Right atrium auricular region (tissue), 2 donors: ENCODE data around the gene GEMIN7. TPM values are rescaled to one million over a fixed set of nuclear protein-coding genes. Genes with fewer than 3 reads are reported as not detected.
A peak's percentile ranks its signal among the peaks of the same experiment; 100 is the strongest.
"Not testable (repeated sequence)": the region's sequence is repeated elsewhere in the genome, so short reads cannot be mapped to it uniquely, and the experiment has no call there.

ENCODE experiments used
- DNase-seq: peaks from one replicate; pipeline ENCODE4 v3.0.0-alpha.2; 2019; ENCODE audit warnings: low spot score
- H3K27ac ChIP-seq, 2 donors: fragments of 200-600 bp; sonication (generic); 1 replicate in 1 of 2; 2 replicates in 1 of 2; pipeline ENCODE4 v1.5.1; 2016 to 2019
- H3K27me3 ChIP-seq, 2 donors: fragments of 200-600 bp; sonication (generic); one replicate each; pipeline versions ENCODE4 v1.5.1 to v1.6.0; 2017 to 2019
- H3K36me3 ChIP-seq: fragments of 200-600 bp; sonication (generic); one replicate; pipeline ENCODE4 v1.5.1; 2016
- H3K4me1 ChIP-seq, 2 donors: fragments of 200-600 bp; sonication (generic); one replicate each; pipeline versions ENCODE4 v1.5.1 to v1.6.0; 2017 to 2019
- H3K4me3 ChIP-seq, 2 donors: fragments of 200-600 bp; sonication (generic); 1 replicate in 1 of 2; 2 replicates in 1 of 2; pipeline ENCODE4 v1.5.1; 2017 to 2019; ENCODE audit warnings: mild to moderate bottlenecking in 1 of 2, moderate library complexity in 1 of 2
- H3K9me3 ChIP-seq, 2 donors: fragments of 200-600 bp; sonication (generic); one replicate each; pipeline ENCODE4 v1.5.1; 2019
- total RNA-seq, 2 donors: library from RNA; depleted of rRNA; stranded (reverse); fragments of >200 nt; gene quantifications; one replicate each; pipeline ENCODE4 v1.1.0, GENCODE V29; 2016
- TF ChIP-seq, protein P1 (sequence below), 2 donors: fragments of 200-600 bp; sonication (generic); IDR thresholded peaks; one replicate each; pipeline ENCODE4 v1.5.1; 2019; ENCODE audit warnings: antibody characterized with exemption in 2 of 2

Gene GEMIN7
- total RNA-seq, 2 donors from 2014 or later = 11.3 to 20.0 TPM

DNA sequence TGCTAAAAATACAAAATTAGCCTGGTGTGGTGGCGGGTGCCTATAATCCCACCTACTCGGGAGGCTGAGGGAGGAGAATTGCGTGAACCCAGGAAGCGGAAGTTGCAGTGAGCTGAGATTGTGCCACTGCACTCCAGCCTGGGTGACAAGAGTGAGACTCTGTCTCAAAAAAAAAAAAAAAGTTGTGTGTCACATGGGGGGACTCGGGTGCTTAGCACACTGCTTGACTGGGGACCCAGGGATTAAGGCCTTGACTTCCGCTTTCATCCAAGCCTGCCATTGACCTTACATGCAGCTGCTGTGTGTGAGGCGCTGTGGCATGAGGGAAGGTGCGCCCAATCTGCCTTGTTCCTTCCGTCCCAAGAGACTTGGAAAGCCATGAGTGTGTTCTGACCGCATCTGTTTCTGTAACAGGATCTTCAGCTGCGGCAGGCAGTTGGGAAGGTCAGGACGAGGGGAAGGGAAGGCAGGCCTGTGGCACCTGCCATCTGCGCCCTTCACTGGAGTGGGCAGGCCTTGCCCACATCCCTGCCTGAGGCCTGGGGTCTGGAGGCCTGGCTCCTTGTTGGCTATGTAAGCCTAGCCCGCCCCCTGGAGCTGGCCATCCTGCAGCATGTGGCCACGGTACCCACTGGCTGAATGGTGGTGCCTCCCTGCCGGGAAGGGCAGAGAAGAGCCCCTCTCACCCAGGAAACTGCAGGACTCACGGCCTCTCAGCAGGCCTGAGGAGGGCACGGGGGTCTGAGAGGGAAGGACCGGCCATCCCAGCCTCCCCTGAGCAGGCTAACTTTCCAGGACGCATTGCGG, 37.0 kb downstream of the GEMIN7 start:
- Histone ChIP-seq H3K36me3 (no peaks in the 10 kb centered on the region), H3K4me3 (no peak overlapping the region), H3K4me1 (peaks cover 0 to 25% of the 10 kb centered on the region in 2 donors), H3K27ac (no peak overlapping the region), H3K9me3 (no peaks in the 10 kb centered on the region), H3K27me3 (no peaks in the 10 kb centered on the region)
- DNase-seq = no peak
- TF ChIP-seq, protein P1, sequence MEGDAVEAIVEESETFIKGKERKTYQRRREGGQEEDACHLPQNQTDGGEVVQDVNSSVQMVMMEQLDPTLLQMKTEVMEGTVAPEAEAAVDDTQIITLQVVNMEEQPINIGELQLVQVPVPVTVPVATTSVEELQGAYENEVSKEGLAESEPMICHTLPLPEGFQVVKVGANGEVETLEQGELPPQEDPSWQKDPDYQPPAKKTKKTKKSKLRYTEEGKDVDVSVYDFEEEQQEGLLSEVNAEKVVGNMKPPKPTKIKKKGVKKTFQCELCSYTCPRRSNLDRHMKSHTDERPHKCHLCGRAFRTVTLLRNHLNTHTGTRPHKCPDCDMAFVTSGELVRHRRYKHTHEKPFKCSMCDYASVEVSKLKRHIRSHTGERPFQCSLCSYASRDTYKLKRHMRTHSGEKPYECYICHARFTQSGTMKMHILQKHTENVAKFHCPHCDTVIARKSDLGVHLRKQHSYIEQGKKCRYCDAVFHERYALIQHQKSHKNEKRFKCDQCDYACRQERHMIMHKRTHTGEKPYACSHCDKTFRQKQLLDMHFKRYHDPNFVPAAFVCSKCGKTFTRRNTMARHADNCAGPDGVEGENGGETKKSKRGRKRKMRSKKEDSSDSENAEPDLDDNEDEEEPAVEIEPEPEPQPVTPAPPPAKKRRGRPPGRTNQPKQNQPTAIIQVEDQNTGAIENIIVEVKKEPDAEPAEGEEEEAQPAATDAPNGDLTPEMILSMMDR (IDR thresholded peaks at IDR 0.05) = no peak

DNA sequence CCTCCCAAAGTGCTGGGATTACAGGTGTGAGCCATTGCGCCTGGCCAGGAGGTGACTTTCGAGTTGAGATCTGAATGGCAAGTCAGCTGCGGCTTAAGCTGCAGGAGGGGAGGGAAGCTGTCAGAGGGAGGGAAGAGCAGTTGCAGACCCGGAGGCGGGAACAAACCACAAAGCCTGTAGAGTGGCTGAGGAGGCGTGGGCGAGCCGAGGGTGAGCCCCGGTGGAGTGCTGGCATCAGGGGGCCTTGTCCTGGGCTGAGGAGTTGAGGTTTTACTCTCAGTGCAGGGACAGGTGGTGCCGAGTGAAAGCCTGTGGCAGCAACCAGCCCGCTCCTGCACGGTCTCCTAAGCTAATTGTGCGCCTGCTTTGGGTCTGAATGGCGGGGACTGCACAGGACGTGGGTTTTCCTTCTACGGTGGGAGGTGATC, 38.1 kb downstream of the GEMIN7 start:
- Histone ChIP-seq H3K27me3 (no peaks in the 10 kb centered on the region), H3K9me3 (no peaks in the 10 kb centered on the region), H3K36me3 (no peaks in the 10 kb centered on the region), H3K27ac (no peak overlapping the region), H3K4me1 (peaks cover 0 to 25% of the 10 kb centered on the region in 2 donors), H3K4me3 (no peak overlapping the region)
- TF ChIP-seq, protein P1 (IDR thresholded peaks at IDR 0.05) = no peak
- no peak for DNase-seq

DNA sequence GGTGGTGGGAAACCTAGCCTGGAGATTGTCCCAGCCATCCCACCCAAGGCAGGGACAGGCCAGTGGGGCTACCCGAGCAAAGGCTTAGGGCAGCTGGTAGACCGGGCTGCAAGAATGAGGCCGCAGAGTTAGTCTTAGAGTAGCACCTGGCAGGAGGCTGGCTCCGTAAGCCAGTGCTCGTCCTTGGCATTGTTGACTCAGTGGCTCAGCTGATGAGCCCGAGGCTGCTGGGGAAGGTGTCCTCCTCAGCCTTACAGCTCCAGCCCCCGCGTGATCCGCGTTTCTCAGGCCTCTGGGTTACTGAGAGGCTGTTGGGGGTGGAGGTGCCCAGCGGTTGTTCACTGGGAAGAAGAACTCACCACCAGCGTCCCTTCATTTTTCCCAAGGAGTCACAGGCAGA, 38.6 kb downstream of the GEMIN7 start:
- no peaks in the 10 kb centered on the region for H3K9me3 ChIP-seq
- TF ChIP-seq, protein P1 (IDR thresholded peaks at IDR 0.05) = no peak
- peaks cover 0 to 25% of the 10 kb centered on the region in 2 donors for H3K4me1 ChIP-seq
- H3K27me3 ChIP-seq = no peaks in the 10 kb centered on the region
- DNase-seq = no peak
- H3K4me3 ChIP-seq = no peak overlapping the region
- H3K36me3 ChIP-seq = no peaks in the 10 kb centered on the region
- no peak overlapping the region for H3K27ac ChIP-seq

DNA sequence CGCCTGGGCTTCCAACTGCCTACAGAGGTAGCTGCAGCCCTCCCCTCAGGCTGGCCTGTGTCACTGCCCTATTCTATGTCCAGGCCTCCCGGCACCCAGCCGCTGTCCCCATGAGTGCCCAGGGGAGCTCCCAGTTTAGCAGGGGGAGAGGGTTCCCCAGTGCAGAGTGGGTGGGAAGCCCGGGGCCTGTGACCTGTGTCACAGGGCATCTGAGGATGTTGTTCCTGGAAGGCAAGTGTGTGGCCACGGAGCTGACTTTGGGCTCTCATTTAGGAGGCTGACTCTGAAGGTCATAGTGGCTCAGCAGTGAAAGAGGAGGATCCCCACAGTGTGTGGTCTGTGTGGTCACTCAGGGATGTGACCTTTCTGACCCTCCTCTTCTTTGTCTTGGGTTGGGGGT, 39.0 kb downstream of the GEMIN7 start:
- Histone ChIP-seq H3K27me3 (no peaks in the 10 kb centered on the region), H3K4me3 (no peak overlapping the region), H3K36me3 (no peaks in the 10 kb centered on the region), H3K27ac (peak overlapping the region in 1 of 2 donors; percentile 11), H3K4me1 (peaks cover 0 to 25% of the 10 kb centered on the region in 2 donors), H3K9me3 (no peaks in the 10 kb centered on the region)
- TF ChIP-seq, protein P1 (IDR thresholded peaks at IDR 0.05) = no peak
- DNase-seq = no peak

DNA sequence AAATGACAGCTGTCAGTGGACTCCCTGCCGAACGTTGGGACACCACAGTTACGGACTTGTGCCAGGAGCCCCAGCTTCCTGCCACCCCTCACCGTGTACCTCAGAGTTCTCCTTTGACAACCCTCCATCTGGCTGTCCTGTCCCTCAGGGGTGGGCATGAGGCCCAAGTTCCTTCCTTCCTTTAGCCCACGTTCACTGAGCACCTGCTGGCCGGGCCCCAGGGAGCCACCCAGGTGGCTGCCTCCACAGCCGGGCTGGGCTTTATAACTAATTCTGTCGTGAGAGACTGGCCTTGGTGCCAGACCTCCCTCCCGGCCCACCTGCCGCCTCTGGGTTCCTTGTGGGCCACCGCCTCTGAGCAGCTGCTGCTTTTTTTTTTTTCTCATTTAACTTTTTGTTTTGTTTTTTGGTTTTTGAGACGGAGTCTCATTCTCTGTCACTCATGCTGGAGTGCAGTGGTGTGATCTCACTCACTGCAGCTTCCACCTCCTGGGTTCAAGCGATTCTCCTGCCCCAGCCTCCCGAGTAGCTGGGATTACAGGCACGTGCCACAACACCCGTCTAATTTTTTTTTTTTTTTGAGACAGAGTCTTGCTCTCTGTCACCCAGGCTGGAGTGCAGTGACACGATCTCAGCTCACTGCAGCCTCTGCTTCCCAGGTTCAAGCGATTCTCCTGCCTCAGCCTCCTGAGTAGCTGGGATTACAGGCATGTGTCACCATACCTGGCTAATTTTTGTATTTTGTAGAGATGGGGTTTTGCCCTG, 39.7 kb downstream of the GEMIN7 start:
- not testable (repeated sequence) for H3K36me3 ChIP-seq, H3K4me3 ChIP-seq, DNase-seq, H3K9me3 ChIP-seq, H3K27me3 ChIP-seq
- Histone ChIP-seq H3K27ac (peak overlapping the region in 1 of 2 donors; percentile 11), H3K4me1 (peaks cover 0 to 25% of the 10 kb centered on the region in 2 donors)

DNA sequence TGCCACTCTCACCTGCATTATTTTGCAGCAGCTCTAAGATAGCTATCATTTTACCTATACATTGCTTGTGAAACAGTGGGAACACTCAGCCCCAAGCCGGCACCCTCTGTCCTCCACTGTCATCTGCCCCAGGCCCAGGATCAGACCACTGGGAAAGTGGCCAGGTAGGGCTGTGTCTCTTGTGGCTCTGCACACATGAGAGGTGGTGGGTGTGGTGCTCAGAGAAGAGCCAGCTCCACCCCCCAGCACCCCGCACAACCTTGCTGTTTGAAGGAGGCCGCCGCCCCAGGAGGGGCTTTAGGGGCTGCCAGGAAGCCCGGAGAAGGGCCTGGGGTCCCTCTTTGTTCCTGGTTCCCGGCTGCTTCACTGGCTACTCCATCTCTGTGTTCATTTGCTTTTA, 40.5 kb downstream of the GEMIN7 start:
- Histone ChIP-seq H3K27me3 (no peaks in the 10 kb centered on the region), H3K9me3 (no peaks in the 10 kb centered on the region), H3K36me3 (no peaks in the 10 kb centered on the region), H3K27ac (no peak overlapping the region), H3K4me3 (no peak overlapping the region), H3K4me1 (peaks cover 0 to 25% of the 10 kb centered on the region in 2 donors)
- TF ChIP-seq, protein P1 (IDR thresholded peaks at IDR 0.05) = no peak
- DNase-seq = no peak
